Gastrocnemius medialis (tissue), 4 donors: ENCODE data around the gene CCRL2. TPM values are rescaled to one million over a fixed set of nuclear protein-coding genes. Genes with fewer than 3 reads are reported as not detected.
"Not testable (repeated sequence)": the region's sequence is repeated elsewhere in the genome, so short reads cannot be mapped to it uniquely, and the experiment has no call there.

Source experiments
- ATAC-seq, 2 donors: fragments of 150-250 bp; one replicate each; pipeline ENCODE4 v1.9.1; 2016
- DNase-seq, 2 donors: peaks; one replicate each; pipeline ENCODE4 v3.0.0-alpha.2; 2019
- H3K27ac ChIP-seq, 4 donors: fragments of 200-600 bp; sonication (generic); 1 replicate in 1 of 4; 2 replicates in 3 of 4; pipeline ENCODE4 v1.5.1; 2016 to 2018; ENCODE audit warnings: mild to moderate bottlenecking in 2 of 4, moderate library complexity in 1 of 4
- H3K27me3 ChIP-seq, 3 donors: fragments of 200-600 bp; sonication (generic) in 2 of 3; 1 replicate in 1 of 3; 2 replicates in 2 of 3; pipeline versions ENCODE4 v1.5.1 to v1.6.0; 2016 to 2019; ENCODE audit warnings: mild to moderate bottlenecking in 1 of 3, moderate library complexity in 1 of 3
- H3K36me3 ChIP-seq, 2 donors: fragments of 200-600 bp; sonication (generic) in 1 of 2; one replicate each; pipeline ENCODE4 v1.5.1; 2017 to 2018
- H3K4me1 ChIP-seq, 2 donors: fragments of 200-600 bp; sonication (generic) in 1 of 2; one replicate each; pipeline ENCODE4 v1.5.1; 2016 to 2017; ENCODE audit warnings: mild to moderate bottlenecking in 2 of 2
- H3K4me3 ChIP-seq, 4 donors: fragments of 200-600 bp; sonication (generic) in 3 of 4; 1 replicate in 1 of 4; 2 replicates in 3 of 4; pipeline ENCODE4 v1.5.1; 2016 to 2019; ENCODE audit warnings: mild to moderate bottlenecking in 2 of 4
- H3K9me3 ChIP-seq, 3 donors: fragments of 200-600 bp; sonication (generic) in 2 of 3; 1 replicate in 1 of 3; 2 replicates in 2 of 3; pipeline ENCODE4 v1.5.1; 2016 to 2019
- POLR2A ChIP-seq, 2 donors: fragments of 450-650 bp; IDR thresholded peaks; one replicate each; pipeline ENCODE4 v1.6.1; 2017; ENCODE audit warnings: antibody characterized with exemption in 2 of 2, mild to moderate bottlenecking in 2 of 2, moderate library complexity in 2 of 2
- in situ Hi-C, 4 donors: fragments of 200-750 bp; cut with MboI; loops; one replicate each; pipeline versions ENCODE4 v1.15.0 to v1.8.0; 2017; ENCODE audit warnings: low sequenced_read_pairs in 4 of 4
- intact Hi-C: fragments of 100-400 bp; cut with DNase I; formaldehyde crosslinking; loops from one replicate; pipeline ENCODE4 v1.15.1; 2023; ENCODE audit warnings: low total_unique reads
- total RNA-seq, 4 donors: library from RNA; depleted of rRNA; stranded (reverse); fragments of >200 nt; gene quantifications; one replicate each; pipeline versions ENCODE4 v1.1.0 to v1.2.3, GENCODE V29; 2016
- TF ChIP-seq, protein P1 (sequence below), 5 experiments: fragments of 450-650 bp in 3 of 5; fragments of 200-600 bp in 2 of 5; sonication (generic) in 2 of 5; IDR thresholded peaks in 4 of 5; conservative IDR thresholded peaks in 1 of 5; 1 replicate in 4 of 5; 2 replicates in 1 of 5; pipeline ENCODE4 v1.5.1; 2016 to 2019; ENCODE audit warnings: antibody characterized with exemption in 5 of 5, mild to moderate bottlenecking in 3 of 5, moderate library complexity in 3 of 5

Gene CCRL2
- total RNA-seq, 4 donors from 2014 or later: 0.29 to 2.5 (median 1.7) TPM

DNA sequence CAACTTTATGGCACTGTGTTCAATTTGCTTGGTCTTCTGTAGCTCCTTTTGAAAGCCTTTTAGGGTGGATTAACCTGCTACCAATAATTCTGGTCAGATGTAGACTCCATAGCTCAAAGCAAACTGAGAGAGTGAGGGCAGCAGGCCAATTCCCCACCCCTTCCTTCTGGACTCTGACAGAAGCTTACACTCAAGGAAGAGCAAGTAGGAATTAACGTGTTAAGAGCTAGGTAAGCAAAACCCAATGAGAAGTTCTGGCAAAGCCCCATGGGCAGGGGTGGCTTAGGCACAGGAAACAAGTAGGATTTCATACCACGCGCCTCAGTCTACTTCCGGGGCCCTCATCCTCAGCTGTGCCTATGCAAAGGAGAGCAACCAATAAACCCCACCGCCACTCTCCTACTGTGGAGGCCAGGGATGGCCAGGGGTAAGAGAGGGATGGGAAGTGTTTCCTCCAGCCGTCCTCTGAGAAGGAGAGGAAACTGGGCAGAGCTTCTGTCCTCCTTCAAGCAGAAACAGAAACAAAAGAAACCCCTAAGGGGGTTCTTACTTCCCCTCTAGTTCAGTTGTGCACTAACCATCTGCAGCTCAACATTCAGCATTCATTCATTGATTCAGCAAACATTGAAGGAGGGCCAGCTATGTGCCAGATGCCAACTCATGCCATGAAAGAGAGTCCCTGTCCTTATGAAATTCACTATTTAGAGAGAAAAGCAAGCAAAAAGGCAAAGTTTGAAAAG, 23.7 kb upstream of the CCRL2 start:
- TF ChIP-seq POLR2A (IDR thresholded peaks at IDR 0.05): no peak
- TF ChIP-seq, protein P1, sequence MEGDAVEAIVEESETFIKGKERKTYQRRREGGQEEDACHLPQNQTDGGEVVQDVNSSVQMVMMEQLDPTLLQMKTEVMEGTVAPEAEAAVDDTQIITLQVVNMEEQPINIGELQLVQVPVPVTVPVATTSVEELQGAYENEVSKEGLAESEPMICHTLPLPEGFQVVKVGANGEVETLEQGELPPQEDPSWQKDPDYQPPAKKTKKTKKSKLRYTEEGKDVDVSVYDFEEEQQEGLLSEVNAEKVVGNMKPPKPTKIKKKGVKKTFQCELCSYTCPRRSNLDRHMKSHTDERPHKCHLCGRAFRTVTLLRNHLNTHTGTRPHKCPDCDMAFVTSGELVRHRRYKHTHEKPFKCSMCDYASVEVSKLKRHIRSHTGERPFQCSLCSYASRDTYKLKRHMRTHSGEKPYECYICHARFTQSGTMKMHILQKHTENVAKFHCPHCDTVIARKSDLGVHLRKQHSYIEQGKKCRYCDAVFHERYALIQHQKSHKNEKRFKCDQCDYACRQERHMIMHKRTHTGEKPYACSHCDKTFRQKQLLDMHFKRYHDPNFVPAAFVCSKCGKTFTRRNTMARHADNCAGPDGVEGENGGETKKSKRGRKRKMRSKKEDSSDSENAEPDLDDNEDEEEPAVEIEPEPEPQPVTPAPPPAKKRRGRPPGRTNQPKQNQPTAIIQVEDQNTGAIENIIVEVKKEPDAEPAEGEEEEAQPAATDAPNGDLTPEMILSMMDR (IDR thresholded peaks at IDR 0.05 in 4 of 5, conservative IDR thresholded peaks at IDR 0.05 in 1 of 5): no peak
- ATAC-seq: no peak
- Histone ChIP-seq H3K4me3 (no peak overlapping the region), H3K4me1 (peaks cover 17 to 19% of the 10 kb centered on the region in 2 donors), H3K9me3 (no peaks in the 10 kb centered on the region), H3K27ac (no peak overlapping the region), H3K36me3 (no peaks in the 10 kb centered on the region), H3K27me3 (no peaks in the 10 kb centered on the region)
- intact Hi-C loops: no loop called here
- in situ Hi-C loops: no loop called here
- no peak for DNase-seq

DNA sequence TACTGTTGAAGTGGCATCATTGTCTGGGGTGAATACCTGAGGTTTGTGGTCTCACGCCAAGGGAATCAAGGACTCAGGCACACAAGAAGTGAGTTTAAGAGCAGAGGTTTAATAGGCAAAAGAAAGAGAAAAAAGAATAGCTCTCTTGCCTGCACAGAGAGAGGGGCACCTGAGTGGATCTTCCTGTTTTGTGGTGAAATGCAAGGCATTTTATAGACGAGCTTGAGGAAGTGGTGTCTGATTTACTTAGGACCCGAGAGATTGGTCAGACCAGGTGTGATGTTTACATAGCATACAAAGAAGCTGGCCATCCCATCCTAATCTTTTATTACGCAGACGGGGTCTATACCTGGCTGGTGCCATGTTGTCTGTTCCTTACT, 23.1 kb upstream of the CCRL2 start:
- in situ Hi-C loops: no loop called here
- no peak overlapping the region for H3K27ac ChIP-seq
- H3K27me3 ChIP-seq: no peaks in the 10 kb centered on the region

DNA sequence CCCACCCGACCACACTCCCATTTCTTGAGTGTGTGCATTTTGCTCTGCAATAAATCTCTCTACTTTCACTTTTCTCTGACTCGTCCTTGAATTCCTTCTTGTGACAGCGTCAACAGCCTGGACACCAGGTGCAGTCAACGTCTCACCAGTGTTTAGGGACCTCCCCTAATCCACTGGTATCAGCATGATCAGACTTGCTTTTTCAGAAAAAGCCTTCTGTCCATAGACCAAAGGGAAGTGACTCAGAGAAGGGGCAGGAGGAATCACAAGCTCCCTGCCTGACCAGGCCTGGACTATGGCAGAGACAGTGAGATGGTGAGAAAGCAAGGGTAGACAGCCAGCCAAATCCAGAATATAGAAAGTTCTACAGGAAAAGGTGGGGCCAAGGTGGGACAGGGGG, 20.9 kb upstream of the CCRL2 start:
- H3K27me3 ChIP-seq: no peaks in the 10 kb centered on the region
- no peak overlapping the region for H3K27ac ChIP-seq
- TF ChIP-seq, protein P1 (IDR thresholded peaks at IDR 0.05 in 4 of 5, conservative IDR thresholded peaks at IDR 0.05 in 1 of 5): no peak
- TF ChIP-seq POLR2A (IDR thresholded peaks at IDR 0.05): no peak
- no peak for DNase-seq
- H3K4me1 ChIP-seq: peaks cover 4 to 6% of the 10 kb centered on the region in 2 donors
- ATAC-seq: no peak
- H3K9me3 ChIP-seq: no peaks in the 10 kb centered on the region
- in situ Hi-C loops: no loop called here
- intact Hi-C loops: no loop called here
- H3K4me3 ChIP-seq: no peak overlapping the region
- no peaks in the 10 kb centered on the region for H3K36me3 ChIP-seq

More for the DNA sequence above, 23.1 kb upstream of the CCRL2 start:
- no peaks in the 10 kb centered on the region for H3K9me3 ChIP-seq
- TF ChIP-seq, protein P1 (IDR thresholded peaks at IDR 0.05 in 4 of 5, conservative IDR thresholded peaks at IDR 0.05 in 1 of 5): no peak
- no peak for TF ChIP-seq POLR2A (IDR thresholded peaks at IDR 0.05)
- DNase-seq (no peak), ATAC-seq (no peak)
- intact Hi-C loops: no loop called here
- peaks cover 17 to 19% of the 10 kb centered on the region in 2 donors for H3K4me1 ChIP-seq
- no peaks in the 10 kb centered on the region for H3K36me3 ChIP-seq
- no peak overlapping the region for H3K4me3 ChIP-seq

DNA sequence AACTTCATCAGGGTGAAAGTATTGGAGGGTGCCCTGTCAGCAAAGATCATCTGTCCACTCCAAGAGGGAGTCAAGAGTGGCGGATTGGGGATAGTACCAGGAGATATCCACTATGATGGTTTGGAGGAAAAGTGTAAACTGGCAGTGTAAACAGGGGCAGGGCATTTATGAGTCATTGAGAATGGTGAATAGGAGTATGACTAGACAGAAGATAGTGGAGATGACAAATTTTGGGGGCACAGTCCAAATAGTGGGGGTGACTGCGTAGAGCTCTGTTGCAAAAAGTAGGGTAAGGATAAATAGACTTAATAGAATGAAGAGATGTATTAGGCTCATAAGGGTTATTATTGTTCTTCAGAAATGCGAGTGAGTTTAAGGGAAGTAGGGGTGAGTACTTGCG, 18.2 kb upstream of the CCRL2 start:
- in situ Hi-C loops, H3K27me3 ChIP-seq, H3K36me3 ChIP-seq, H3K27ac ChIP-seq, ATAC-seq, H3K4me3 ChIP-seq, intact Hi-C loops, DNase-seq, H3K4me1 ChIP-seq, H3K9me3 ChIP-seq: not testable (repeated sequence)

DNA sequence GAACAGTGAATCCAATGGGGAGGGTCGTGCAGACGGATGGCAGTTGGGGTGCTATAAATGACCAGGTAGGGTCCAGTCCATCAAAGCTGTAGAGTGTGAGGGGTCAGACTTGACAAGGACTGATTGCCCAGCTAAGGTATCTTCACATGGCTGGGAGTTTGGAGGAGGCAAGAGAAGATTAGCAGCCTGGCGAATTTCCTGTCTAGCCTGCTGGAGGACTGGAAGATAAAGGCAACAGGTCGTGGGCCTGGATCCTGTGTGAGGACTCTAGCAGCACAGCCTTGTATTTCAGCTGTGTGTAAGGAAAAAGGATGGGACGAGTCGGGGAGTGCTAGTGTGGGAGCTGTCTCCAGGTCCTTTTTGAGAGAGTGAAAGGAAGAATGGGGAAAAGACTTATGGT, 17.8 kb upstream of the CCRL2 start:
- Histone ChIP-seq H3K4me3 (no peak overlapping the region), H3K27me3 (no peaks in the 10 kb centered on the region), H3K4me1 (no peaks in the 10 kb centered on the region), H3K9me3 (no peaks in the 10 kb centered on the region), H3K36me3 (no peaks in the 10 kb centered on the region), H3K27ac (no peak overlapping the region)
- no peak for TF ChIP-seq POLR2A (IDR thresholded peaks at IDR 0.05)
- TF ChIP-seq, protein P1 (IDR thresholded peaks at IDR 0.05 in 4 of 5, conservative IDR thresholded peaks at IDR 0.05 in 1 of 5): no peak
- intact Hi-C loops: no loop called here
- no peak for ATAC-seq
- no peak for DNase-seq
- in situ Hi-C loops: no loop called here

DNA sequence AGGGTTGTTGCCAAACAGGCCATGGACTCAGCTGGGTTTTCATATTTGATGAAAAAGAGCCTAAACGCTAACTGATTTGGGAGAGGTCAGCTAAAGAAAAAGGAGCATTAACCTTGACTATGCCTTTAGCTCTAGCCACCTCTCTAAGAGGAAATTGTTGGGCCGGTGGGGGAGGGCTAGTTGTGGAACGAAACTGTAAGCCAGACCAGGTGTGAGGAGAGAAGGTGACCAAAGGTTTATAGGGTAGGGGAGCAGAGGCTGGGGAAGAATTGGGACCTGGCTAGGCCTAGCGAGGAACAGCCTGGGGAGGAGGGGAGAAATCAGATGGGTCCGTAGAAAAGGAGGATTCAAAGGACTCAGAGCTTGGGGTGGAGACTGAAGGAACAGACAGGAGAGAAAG, 15.5 kb upstream of the CCRL2 start:
- H3K27ac ChIP-seq, intact Hi-C loops, H3K4me3 ChIP-seq, ATAC-seq, DNase-seq, H3K36me3 ChIP-seq, in situ Hi-C loops, H3K9me3 ChIP-seq, H3K4me1 ChIP-seq, H3K27me3 ChIP-seq: not testable (repeated sequence)
